ENCODE data around the gene TNNI3K.

- TF ChIP-seq CTCF (IDR thresholded peaks at IDR 0.05) (no peak), POLR2AphosphoS5 (IDR thresholded peaks at IDR 0.05) (no peak), POLR2A (IDR thresholded peaks at IDR 0.05; ENCODE audit: low read depth) (no peak)
Measured at GRCh38 chr1:74245168-74245772, 10.1 kb downstream of the TNNI3K start.

Measured in esophagus muscularis mucosa (tissue), 3 donors.